ENCODE results near the gene PCDHGA1.

Gene PCDHGA1

DNA sequence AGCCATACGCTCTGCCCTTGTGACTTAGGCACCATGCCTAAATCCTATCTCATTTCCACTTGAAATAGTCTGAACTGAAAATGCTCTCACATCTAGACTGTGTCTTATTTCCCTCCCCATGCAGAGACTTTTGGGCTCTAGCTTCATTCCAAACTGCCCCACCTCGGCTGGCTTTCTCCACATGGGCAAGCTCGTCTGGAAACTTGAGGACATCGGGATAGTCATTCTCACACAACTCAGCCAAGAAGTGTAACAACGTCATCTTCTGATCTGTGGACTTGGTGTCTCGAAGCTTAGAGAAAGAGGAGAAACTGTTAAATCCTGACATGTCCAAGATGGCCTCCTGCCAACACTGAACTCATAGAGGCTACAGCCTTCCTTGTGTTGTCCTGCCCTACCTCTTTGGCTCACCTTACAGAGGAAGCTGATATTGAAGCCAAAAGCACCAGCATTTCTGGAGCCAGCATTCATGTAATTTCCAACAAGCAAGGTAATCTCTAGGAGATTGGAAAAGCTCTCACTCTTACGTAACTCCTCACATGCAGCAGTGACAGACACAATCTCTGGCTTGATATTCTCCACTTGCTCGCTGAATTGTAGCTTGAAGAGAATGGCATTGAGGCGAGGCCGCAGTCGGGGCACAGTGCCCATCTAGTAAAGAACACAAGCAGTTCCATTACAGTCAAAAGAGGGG is 198.1 kb downstream of the PCDHGA1 start:
- H3K4me1 ChIP-seq (ENCODE audit: control extremely low read depth in 1 of 4, control insufficient read depth in 4 of 4, insufficient read depth in 4 of 4, low read length in 3 of 4) = no peaks in the 10 kb centered on the region
- no peak for DNase-seq
- no peaks in the 10 kb centered on the region for H3K9me3 ChIP-seq (ENCODE audit: control extremely low read depth in 1 of 5, control insufficient read depth in 4 of 5, insufficient read depth in 2 of 5, low read depth in 1 of 5, low read length in 4 of 5)
- H3K36me3 ChIP-seq (ENCODE audit: control insufficient read depth in 4 of 4, insufficient read depth in 4 of 4, low read length in 3 of 4) = peaks cover 9 to 87% (median 51%) of the 10 kb centered on the region in 4 experiments
- CTCF ChIA-PET = interaction anchor here (0.8 to 10.3 kb wide), 14 partner anchors 7 to 158 kb away, joined by 3 to 178 read pairs (median 5); partner anchors contain the start of genes PCDHGA10, PCDHGA12 and PCDHGC3
- no peaks in the 10 kb centered on the region for H3K27me3 ChIP-seq (replicated peaks in 2 of 5; ENCODE audit: control insufficient read depth in 4 of 5, insufficient read depth in 5 of 5, low read length in 4 of 5)
- POLR2A ChIA-PET = no interaction called here
- 100% methylated on average over 11 of the region's 11 CpGs for WGBS (ENCODE audit: insufficient coverage)
- no peak overlapping the region for H3K4me3 ChIP-seq (ENCODE audit: control insufficient read depth in 1 of 7, extremely low read depth in 1 of 7, insufficient read depth in 4 of 7, low read depth in 2 of 7, low read length in 6 of 7)
- H3K27ac ChIP-seq (ENCODE audit: insufficient read depth in 1 of 2, low read depth in 1 of 2, low read length in 2 of 2, poor library complexity in 1 of 2, severe bottlenecking in 2 of 2) = no peak overlapping the region

DNA sequence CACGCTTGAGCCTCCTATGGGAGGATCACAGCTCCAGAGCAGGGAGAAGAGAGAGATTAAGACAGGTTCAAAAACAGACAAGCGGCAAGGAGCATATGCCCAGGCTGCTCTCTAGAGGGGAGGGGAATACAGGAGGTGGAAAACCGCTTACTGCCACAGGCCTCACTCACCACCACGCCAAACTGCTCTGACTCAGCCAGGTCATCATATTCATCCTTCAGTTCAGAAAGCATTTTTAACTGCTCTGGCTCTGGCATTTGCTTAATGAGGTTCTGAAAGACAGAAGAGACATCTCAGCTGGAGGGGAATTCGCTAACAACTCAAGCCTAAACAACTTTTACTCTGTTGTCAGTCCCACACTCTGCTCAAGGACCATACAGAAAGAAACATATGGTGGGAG is 198.7 kb downstream of the PCDHGA1 start:
- Histone ChIP-seq H3K4me1 (ENCODE audit: control extremely low read depth in 1 of 4, control insufficient read depth in 4 of 4, insufficient read depth in 4 of 4, low read length in 3 of 4) (no peaks in the 10 kb centered on the region), H3K9me3 (ENCODE audit: control extremely low read depth in 1 of 5, control insufficient read depth in 4 of 5, insufficient read depth in 2 of 5, low read depth in 1 of 5, low read length in 4 of 5) (no peaks in the 10 kb centered on the region), H3K36me3 (ENCODE audit: control insufficient read depth in 4 of 4, insufficient read depth in 4 of 4, low read length in 3 of 4) (peaks cover 13 to 86% (median 52%) of the 10 kb centered on the region in 4 experiments), H3K27me3 (replicated peaks in 2 of 5; ENCODE audit: control insufficient read depth in 4 of 5, insufficient read depth in 5 of 5, low read length in 4 of 5) (no peaks in the 10 kb centered on the region), H3K4me3 (ENCODE audit: control insufficient read depth in 1 of 7, extremely low read depth in 1 of 7, insufficient read depth in 4 of 7, low read depth in 2 of 7, low read length in 6 of 7) (no peak overlapping the region), H3K27ac (ENCODE audit: insufficient read depth in 1 of 2, low read depth in 1 of 2, low read length in 2 of 2, poor library complexity in 1 of 2, severe bottlenecking in 2 of 2) (no peak overlapping the region)
- POLR2A ChIA-PET = no interaction called here
- 100% methylated on average over 3 of the region's 5 CpGs for WGBS (ENCODE audit: insufficient coverage)
- DNase-seq = no peak
- CTCF ChIA-PET = interaction anchor here (0.8 to 10.3 kb wide), 10 partner anchors 9 to 158 kb away, joined by 3 to 178 read pairs (median 6); partner anchors contain the start of genes PCDHGA10 and PCDHGA12

DNA sequence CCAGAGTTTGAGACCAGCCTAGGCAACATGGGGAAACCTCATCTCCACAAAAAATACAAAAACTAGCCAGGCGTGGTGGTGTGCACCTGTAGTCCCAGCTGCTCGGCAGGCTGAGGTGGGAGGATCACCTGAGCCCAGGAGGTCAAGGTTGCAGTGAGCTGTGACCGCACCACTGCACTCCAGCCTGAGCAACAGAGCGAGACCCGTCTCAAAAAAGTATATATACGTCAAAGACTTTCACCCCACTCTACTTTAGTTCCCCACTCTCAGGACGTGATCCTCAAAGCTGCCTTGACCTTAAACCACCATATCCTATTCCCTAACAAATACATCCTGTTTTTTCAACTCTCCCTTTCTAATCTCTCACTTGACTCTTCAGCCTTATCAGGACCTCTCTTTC is 199.6 kb downstream of the PCDHGA1 start:
- no peak for DNase-seq
- no peaks in the 10 kb centered on the region for H3K27me3 ChIP-seq (replicated peaks in 2 of 5; ENCODE audit: control insufficient read depth in 4 of 5, insufficient read depth in 5 of 5, low read length in 4 of 5)
- ChIA-PET POLR2A (no interaction called here), CTCF (interaction anchor here (2.7 to 10.3 kb wide), 3 partner anchors 19 to 34 kb away, joined by 14 to 178 read pairs (median 22); no protein-coding TSS in a partner anchor)
- H3K4me1 ChIP-seq (ENCODE audit: control extremely low read depth in 1 of 4, control insufficient read depth in 4 of 4, insufficient read depth in 4 of 4, low read length in 3 of 4) = no peaks in the 10 kb centered on the region
- H3K4me3 ChIP-seq (ENCODE audit: control insufficient read depth in 1 of 7, extremely low read depth in 1 of 7, insufficient read depth in 4 of 7, low read depth in 2 of 7, low read length in 6 of 7) = no peak overlapping the region
- no peaks in the 10 kb centered on the region for H3K9me3 ChIP-seq (ENCODE audit: control extremely low read depth in 1 of 5, control insufficient read depth in 4 of 5, insufficient read depth in 2 of 5, low read depth in 1 of 5, low read length in 4 of 5)
- 98% methylated on average over 6 of the region's 7 CpGs for WGBS (ENCODE audit: insufficient coverage)
- no peak overlapping the region for H3K27ac ChIP-seq (ENCODE audit: insufficient read depth in 1 of 2, low read depth in 1 of 2, low read length in 2 of 2, poor library complexity in 1 of 2, severe bottlenecking in 2 of 2)
- H3K36me3 ChIP-seq (ENCODE audit: control insufficient read depth in 4 of 4, insufficient read depth in 4 of 4, low read length in 3 of 4) = peaks cover 13 to 86% (median 56%) of the 10 kb centered on the region in 4 experiments

DNA sequence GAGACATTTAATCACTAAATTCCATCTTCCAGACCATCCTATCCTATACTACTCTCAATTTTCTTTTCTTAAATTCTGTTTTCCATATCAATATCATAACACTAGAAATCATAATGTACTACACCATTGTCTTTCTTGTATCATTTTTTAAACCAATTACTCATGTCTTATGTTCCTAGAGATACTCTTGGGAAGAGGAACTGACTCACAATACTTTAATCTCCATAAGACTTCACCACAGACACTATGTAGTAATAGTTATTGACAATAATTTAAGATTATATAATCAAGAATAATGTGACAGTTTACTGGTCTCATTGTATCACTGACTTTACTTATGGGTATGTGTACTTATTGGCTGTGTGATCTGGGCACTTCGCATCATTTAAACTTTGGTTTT is 202.4 kb downstream of the PCDHGA1 start:
- Histone ChIP-seq H3K27me3 (replicated peaks in 2 of 5; ENCODE audit: control insufficient read depth in 4 of 5, insufficient read depth in 5 of 5, low read length in 4 of 5) (no peaks in the 10 kb centered on the region), H3K27ac (ENCODE audit: insufficient read depth in 1 of 2, low read depth in 1 of 2, low read length in 2 of 2, poor library complexity in 1 of 2, severe bottlenecking in 2 of 2) (no peak overlapping the region), H3K36me3 (ENCODE audit: control insufficient read depth in 4 of 4, insufficient read depth in 4 of 4, low read length in 3 of 4) (peaks cover 16 to 73% (median 43%) of the 10 kb centered on the region in 4 experiments), H3K4me1 (ENCODE audit: control extremely low read depth in 1 of 4, control insufficient read depth in 4 of 4, insufficient read depth in 4 of 4, low read length in 3 of 4) (no peaks in the 10 kb centered on the region), H3K4me3 (ENCODE audit: control insufficient read depth in 1 of 7, extremely low read depth in 1 of 7, insufficient read depth in 4 of 7, low read depth in 2 of 7, low read length in 6 of 7) (no peak overlapping the region), H3K9me3 (ENCODE audit: control extremely low read depth in 1 of 5, control insufficient read depth in 4 of 5, insufficient read depth in 2 of 5, low read depth in 1 of 5, low read length in 4 of 5) (no peaks in the 10 kb centered on the region)
- no peak for DNase-seq
- CTCF ChIA-PET = interaction anchor here (0.7 to 8.1 kb wide), 5 partner anchors 8 to 243 kb away, joined by 3 to 54 read pairs (median 3); no protein-coding TSS in a partner anchor
- no CpG with 5 or more reads among the region's 1 CpG for WGBS (ENCODE audit: insufficient coverage)
- POLR2A ChIA-PET = no interaction called here

DNA sequence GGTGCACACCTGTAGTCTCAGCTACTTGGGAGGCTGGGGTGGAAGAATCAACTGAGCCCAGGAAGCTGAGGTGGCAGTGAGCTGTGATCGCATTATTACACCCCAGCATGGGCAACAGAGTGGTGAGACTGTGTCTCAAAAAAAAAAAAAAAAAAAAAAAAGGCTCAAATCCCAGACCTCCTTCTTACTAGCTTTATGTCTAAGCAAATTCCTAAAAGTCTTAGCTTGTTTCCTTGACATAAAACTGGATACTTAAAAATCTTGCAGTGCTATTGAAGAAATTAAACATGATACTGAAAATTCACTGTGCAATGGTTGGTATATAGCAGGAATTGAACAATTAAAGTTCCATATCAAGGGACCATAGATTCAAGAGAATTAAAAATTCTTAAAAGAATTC is 203.6 kb downstream of the PCDHGA1 start:
- ChIA-PET POLR2A (no interaction called here), CTCF (interaction anchor here (0.8 to 8.1 kb wide), 8 partner anchors 9 to 123 kb away, joined by 3 to 54 read pairs (median 3); partner anchors contain the start of genes PCDHGA10 and PCDHGA12)
- Histone ChIP-seq H3K4me3 (ENCODE audit: control insufficient read depth in 1 of 7, extremely low read depth in 1 of 7, insufficient read depth in 4 of 7, low read depth in 2 of 7, low read length in 6 of 7) (no peak overlapping the region), H3K27ac (ENCODE audit: insufficient read depth in 1 of 2, low read depth in 1 of 2, low read length in 2 of 2, poor library complexity in 1 of 2, severe bottlenecking in 2 of 2) (no peak overlapping the region), H3K4me1 (ENCODE audit: control extremely low read depth in 1 of 4, control insufficient read depth in 4 of 4, insufficient read depth in 4 of 4, low read length in 3 of 4) (no peaks in the 10 kb centered on the region), H3K27me3 (replicated peaks in 2 of 5; ENCODE audit: control insufficient read depth in 4 of 5, insufficient read depth in 5 of 5, low read length in 4 of 5) (no peaks in the 10 kb centered on the region), H3K9me3 (ENCODE audit: control extremely low read depth in 1 of 5, control insufficient read depth in 4 of 5, insufficient read depth in 2 of 5, low read depth in 1 of 5, low read length in 4 of 5) (no peaks in the 10 kb centered on the region), H3K36me3 (ENCODE audit: control insufficient read depth in 4 of 4, insufficient read depth in 4 of 4, low read length in 3 of 4) (peaks cover 10 to 61% (median 34%) of the 10 kb centered on the region in 4 experiments)
- no peak for DNase-seq
- no CpG with 5 or more reads among the region's 1 CpG for WGBS (ENCODE audit: insufficient coverage)

DNA sequence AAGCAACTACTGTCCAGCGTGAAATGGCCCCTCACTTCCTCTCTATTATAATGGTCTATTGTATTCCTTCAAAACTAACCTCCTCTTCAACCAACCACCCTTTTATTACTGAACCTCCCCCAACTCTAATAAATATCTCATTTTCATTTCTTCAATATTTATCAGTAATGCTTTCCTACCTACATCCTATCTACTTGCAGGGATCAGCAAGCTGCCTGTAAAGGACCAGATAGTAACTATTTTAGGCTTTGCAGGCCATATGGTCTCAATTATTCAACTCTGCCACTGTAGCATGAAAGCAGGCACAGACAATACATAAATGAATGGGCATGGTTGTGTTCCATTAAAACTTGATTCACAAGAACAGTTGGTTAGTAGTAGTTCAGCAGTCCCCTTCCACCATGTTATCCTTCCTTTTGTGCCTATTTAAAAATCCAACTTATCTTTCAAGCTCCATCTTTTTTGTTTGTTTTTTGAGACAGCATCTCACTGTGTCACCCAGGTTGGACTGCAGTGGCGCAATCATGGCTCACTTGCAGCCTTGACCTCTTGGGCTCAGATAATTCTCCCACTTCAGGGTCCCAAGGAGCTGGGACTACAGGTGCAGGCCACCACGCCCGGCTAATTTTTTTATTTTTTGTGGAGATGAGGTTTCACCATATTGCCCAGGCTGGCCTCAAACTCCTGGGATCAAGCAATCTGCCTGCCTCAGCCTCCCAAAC is 204.3 kb downstream of the PCDHGA1 start:
- POLR2A ChIA-PET = no interaction called here
- Histone ChIP-seq H3K27ac (ENCODE audit: insufficient read depth in 1 of 2, low read depth in 1 of 2, low read length in 2 of 2, poor library complexity in 1 of 2, severe bottlenecking in 2 of 2) (no peak overlapping the region), H3K27me3 (replicated peaks in 2 of 5; ENCODE audit: control insufficient read depth in 4 of 5, insufficient read depth in 5 of 5, low read length in 4 of 5) (no peaks in the 10 kb centered on the region), H3K36me3 (ENCODE audit: control insufficient read depth in 4 of 4, insufficient read depth in 4 of 4, low read length in 3 of 4) (peaks cover 10 to 54% (median 33%) of the 10 kb centered on the region in 4 experiments), H3K4me1 (ENCODE audit: control extremely low read depth in 1 of 4, control insufficient read depth in 4 of 4, insufficient read depth in 4 of 4, low read length in 3 of 4) (no peaks in the 10 kb centered on the region), H3K4me3 (ENCODE audit: control insufficient read depth in 1 of 7, extremely low read depth in 1 of 7, insufficient read depth in 4 of 7, low read depth in 2 of 7, low read length in 6 of 7) (no peak overlapping the region), H3K9me3 (ENCODE audit: control extremely low read depth in 1 of 5, control insufficient read depth in 4 of 5, insufficient read depth in 2 of 5, low read depth in 1 of 5, low read length in 4 of 5) (no peaks in the 10 kb centered on the region)
- DNase-seq = no peak
- 100% methylated on average over 2 of the region's 4 CpGs for WGBS (ENCODE audit: insufficient coverage)
- CTCF ChIA-PET = interaction anchor here (1.0 to 8.1 kb wide), 4 partner anchors 10 to 23 kb away, joined by 3 to 54 read pairs (median 4); no protein-coding TSS in a partner anchor

All from common myeloid progenitor, CD34-positive (primary cell).